ENCODE measurements around the gene ROCK2.
"Not testable (repeated sequence)": the region's sequence is repeated elsewhere in the genome, so short reads cannot be mapped to it uniquely, and the experiment has no call there.

The ROCK2 gene

GRCh38 chr2:11264818-11265217 lies 79.6 kb downstream of the ROCK2 start:
- no peak for DNase-seq (ENCODE audit: low read depth in 2 of 2)

- no peak for DNase-seq (ENCODE audit: low read depth in 2 of 2)
Observed at GRCh38 chr2:11264007-11264406, 80.4 kb downstream of the ROCK2 start.

GRCh38 chr2:11263177-11263576 lies 81.3 kb downstream of the ROCK2 start:
- no peak for DNase-seq (ENCODE audit: low read depth in 2 of 2)

GRCh38 chr2:11262438-11262837 lies 82.0 kb downstream of the ROCK2 start:
- DNase-seq (ENCODE audit: low read depth in 2 of 2), result not testable (repeated sequence)

- not testable (repeated sequence) for DNase-seq (ENCODE audit: low read depth in 2 of 2)
Observed at GRCh38 chr2:11261564-11261963, 82.9 kb downstream of the ROCK2 start.

- no peak for DNase-seq (ENCODE audit: low read depth in 2 of 2)
Observed at GRCh38 chr2:11260979-11261378, 83.5 kb downstream of the ROCK2 start.

- DNase-seq (ENCODE audit: low read depth in 2 of 2), result no peak
Observed at GRCh38 chr2:11257964-11258363, 86.5 kb downstream of the ROCK2 start.

GRCh38 chr2:11257078-11257477 lies 87.4 kb downstream of the ROCK2 start:
- DNase-seq (ENCODE audit: low read depth in 2 of 2), result no peak

GRCh38 chr2:11256166-11256565 lies 88.3 kb downstream of the ROCK2 start:
- DNase-seq (ENCODE audit: low read depth in 2 of 2), result no peak

- no peak for DNase-seq (ENCODE audit: low read depth in 2 of 2)
Observed at GRCh38 chr2:11254100-11254536, 90.3 kb downstream of the ROCK2 start.

GRCh38 chr2:11252458-11252857 lies 92.0 kb downstream of the ROCK2 start:
- not testable (repeated sequence) for DNase-seq (ENCODE audit: low read depth in 2 of 2)

- DNase-seq (ENCODE audit: low read depth in 2 of 2), result no peak
Observed at GRCh38 chr2:11250400-11251196, 93.8 kb downstream of the ROCK2 start.

- no peak for DNase-seq (ENCODE audit: low read depth in 2 of 2)
Observed at GRCh38 chr2:11245322-11245721, 99.1 kb downstream of the ROCK2 start.

- no peak for DNase-seq (ENCODE audit: low read depth in 2 of 2)
Observed at GRCh38 chr2:11244091-11244826, 100.2 kb downstream of the ROCK2 start.

- DNase-seq (ENCODE audit: low read depth in 2 of 2), result no peak
Observed at GRCh38 chr2:11243512-11243911, 100.9 kb downstream of the ROCK2 start.

GRCh38 chr2:11242542-11243174 lies 101.8 kb downstream of the ROCK2 start:
- DNase-seq (ENCODE audit: low read depth in 2 of 2), result no peak

GRCh38 chr2:11241412-11242203 lies 102.8 kb downstream of the ROCK2 start:
- DNase-seq (ENCODE audit: low read depth in 2 of 2), result no peak

GRCh38 chr2:11239666-11240462 lies 104.6 kb downstream of the ROCK2 start:
- no peak for DNase-seq (ENCODE audit: low read depth in 2 of 2)

GRCh38 chr2:11239147-11239546 lies 105.3 kb downstream of the ROCK2 start:
- DNase-seq (ENCODE audit: low read depth in 2 of 2), result no peak

GRCh38 chr2:11237122-11237521 lies 107.3 kb downstream of the ROCK2 start:
- DNase-seq (ENCODE audit: low read depth in 2 of 2), result no peak

GRCh38 chr2:11236335-11236734 lies 108.1 kb downstream of the ROCK2 start:
- DNase-seq (ENCODE audit: low read depth in 2 of 2), result no peak
